ENCODE measurements around the gene ENTPD2.

GRCh38 chr9:137099231-137099630 lies 45.4 kb upstream of the ENTPD2 start:
- no peak for TF ChIP-seq CTCF (IDR thresholded peaks at IDR 0.05)
- no peak for TF ChIP-seq EZH2 (IDR thresholded peaks at IDR 0.05; ENCODE audit: borderline replicate concordance, insufficient read depth, low read depth, low read length, poor library complexity, severe bottlenecking)
